Prostate gland (tissue), 2 donors: ENCODE measurements around the gene FER.

Source experiments
- CTCF ChIP-seq, 4 experiments: fragments of 200-600 bp in 2 of 4; fragments of 450-650 bp in 2 of 4; sonication (generic) in 2 of 4; IDR thresholded peaks; 1 replicate in 3 of 4; 2 replicates in 1 of 4; pipeline ENCODE4 v1.5.1; 2016 to 2019; ENCODE audit warnings: antibody characterized with exemption in 4 of 4, mild to moderate bottlenecking in 2 of 4, moderate library complexity in 2 of 4
- POLR2A ChIP-seq: fragments of 450-650 bp; IDR thresholded peaks from one replicate; pipeline ENCODE4 v1.6.1; 2016; ENCODE audit warnings: antibody characterized with exemption, mild to moderate bottlenecking
- POLR2AphosphoS5 ChIP-seq: sonication (generic); formaldehyde crosslinking; IDR thresholded peaks from one replicate; pipeline ENCODE4 v1.6.1; 2017; ENCODE audit warnings: antibody characterized with exemption

- TF ChIP-seq CTCF (IDR thresholded peaks at IDR 0.05) (no peak), POLR2A (no peak), POLR2AphosphoS5 (no peak)
Observed at GRCh38 chr5:108957333-108957732, 209.6 kb downstream of the FER start.
